HG03575 (cell line): ENCODE measurements around the gene SPAG7.

Experiments
- ATAC-seq: cut with Tn5 transposase; IDR thresholded peaks from one replicate; pipeline ENCODE4 v1.9.1; 2021; ENCODE audit not compliant: unreplicated experiment, insufficient number of reproducible peaks, low FRiP score; ENCODE audit errors: extremely low read depth

The SPAG7 gene, protein sequence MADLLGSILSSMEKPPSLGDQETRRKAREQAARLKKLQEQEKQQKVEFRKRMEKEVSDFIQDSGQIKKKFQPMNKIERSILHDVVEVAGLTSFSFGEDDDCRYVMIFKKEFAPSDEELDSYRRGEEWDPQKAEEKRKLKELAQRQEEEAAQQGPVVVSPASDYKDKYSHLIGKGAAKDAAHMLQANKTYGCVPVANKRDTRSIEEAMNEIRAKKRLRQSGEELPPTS

DNA sequence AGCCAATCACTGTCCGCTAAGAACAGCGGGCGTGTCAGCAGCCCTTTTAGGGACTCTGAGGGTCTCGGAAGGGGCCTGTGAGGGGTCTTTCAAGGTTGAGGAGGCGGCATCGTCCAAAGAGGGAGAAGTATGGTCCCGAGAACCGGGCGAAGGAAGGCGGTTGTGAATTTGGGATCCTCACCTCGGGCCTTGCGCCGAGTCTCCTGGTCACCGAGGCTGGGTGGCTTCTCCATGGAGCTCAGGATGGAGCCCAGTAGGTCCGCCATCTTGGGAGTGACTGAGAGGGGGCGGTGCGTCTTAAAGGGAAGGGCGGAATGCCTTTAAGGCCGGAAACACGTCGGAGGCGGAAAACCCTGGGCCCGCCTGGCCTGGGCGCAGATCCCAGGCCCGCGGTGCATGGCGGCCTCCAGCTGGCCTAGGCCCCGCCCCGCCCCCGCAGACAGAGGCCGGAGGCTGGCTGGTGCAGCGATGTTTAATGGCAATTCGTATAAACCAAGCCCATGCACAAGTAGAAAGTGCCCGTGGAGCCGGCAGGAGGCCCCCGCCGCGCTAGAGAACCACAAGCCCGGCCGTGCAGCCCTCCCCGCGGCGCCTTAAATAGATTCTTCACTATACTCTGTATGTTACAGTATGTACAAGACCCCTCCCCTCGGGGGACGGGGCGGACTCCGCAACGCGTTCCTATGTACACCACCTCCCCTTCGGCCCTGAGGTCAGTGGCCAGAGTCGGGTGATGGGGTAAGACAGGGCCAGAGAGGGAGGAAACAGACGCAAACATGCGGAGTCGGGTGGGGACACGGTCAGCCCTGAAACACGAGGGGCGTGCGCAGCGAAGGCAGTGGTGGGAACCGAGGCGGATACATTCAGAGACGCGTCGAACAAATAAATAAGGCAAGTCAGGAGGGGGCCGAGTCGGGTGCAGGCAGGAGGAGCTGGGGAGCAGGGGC lies at the start of gene SPAG7:
Gene SPAG7 (minus strand): TSS at position 279 of the 947 bp plus-strand sequence. CDS start 13 bp downstream, at position 266.
- ATAC-seq: peak; percentile 30

DNA sequence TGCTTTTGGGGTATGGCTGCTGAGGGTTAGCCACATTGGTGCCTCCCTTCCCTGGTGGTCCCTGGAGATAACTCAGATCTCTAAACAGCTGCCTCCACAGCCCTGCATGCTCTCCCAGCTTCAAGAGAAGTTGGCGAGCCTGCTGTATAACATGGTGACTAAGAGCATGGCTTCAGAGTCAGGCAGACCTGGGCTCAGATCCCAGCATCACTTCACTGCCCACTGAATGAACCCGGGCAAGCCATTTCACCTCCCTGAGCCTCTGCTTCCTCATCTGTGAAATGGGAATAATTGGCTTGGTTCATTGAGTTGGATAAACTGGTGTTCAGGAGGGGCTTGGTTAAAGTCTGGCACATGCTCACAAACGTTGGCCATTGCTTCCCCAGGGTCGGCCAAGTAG lies 46.7 kb upstream of the SPAG7 start:
- ATAC-seq: no peak

DNA sequence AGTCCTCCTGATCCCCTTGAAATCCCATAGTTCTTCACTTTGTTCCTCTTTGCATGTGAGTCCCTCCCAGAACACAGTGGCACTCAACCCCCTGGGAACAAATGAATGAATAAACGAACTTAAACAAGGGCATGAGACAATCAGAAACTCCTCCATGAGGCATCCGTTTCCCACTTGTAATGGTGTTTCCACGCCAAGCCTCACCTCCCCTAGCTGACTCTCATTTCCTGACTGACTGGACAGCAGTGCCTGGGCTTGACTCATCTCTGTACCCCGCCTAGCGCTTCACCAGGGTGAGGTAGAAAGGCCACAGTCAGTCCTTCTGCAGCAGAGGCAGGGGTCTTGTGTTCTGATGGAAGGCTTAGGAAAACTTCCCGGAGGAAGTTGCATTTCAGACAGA lies 44.3 kb upstream of the SPAG7 start:
- no peak for ATAC-seq

DNA sequence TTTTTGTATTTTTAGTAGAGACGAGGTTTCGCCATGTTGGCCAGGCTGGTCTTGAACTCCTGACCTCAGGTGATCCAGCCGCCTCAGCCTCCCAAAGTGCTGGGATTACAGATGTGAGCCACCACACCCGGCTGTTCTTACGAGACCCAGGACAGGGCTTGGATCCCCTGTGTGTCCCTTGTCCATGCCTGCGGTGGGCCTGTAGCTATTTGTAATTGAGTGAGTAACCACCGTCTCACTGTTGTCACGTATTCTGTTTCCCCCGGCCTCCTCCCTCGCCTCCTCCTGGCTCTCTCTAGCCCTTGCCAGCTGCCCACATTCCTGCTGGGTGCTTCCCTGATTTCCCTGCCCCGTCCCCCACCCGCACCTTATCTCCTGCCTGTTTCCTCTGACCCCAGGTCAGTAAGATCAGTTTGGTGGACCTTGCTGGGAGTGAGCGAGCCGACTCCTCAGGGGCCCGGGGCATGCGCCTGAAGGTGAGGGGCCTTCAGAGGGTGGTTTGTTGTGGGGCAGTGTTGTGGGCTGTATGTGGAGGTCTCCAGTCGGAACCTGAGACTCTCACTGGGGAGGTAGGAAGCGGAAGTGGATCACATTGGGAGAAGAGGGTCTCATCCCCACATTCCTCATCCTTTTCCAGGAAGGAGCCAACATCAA lies 35.7 kb upstream of the SPAG7 start:
- no peak for ATAC-seq

DNA sequence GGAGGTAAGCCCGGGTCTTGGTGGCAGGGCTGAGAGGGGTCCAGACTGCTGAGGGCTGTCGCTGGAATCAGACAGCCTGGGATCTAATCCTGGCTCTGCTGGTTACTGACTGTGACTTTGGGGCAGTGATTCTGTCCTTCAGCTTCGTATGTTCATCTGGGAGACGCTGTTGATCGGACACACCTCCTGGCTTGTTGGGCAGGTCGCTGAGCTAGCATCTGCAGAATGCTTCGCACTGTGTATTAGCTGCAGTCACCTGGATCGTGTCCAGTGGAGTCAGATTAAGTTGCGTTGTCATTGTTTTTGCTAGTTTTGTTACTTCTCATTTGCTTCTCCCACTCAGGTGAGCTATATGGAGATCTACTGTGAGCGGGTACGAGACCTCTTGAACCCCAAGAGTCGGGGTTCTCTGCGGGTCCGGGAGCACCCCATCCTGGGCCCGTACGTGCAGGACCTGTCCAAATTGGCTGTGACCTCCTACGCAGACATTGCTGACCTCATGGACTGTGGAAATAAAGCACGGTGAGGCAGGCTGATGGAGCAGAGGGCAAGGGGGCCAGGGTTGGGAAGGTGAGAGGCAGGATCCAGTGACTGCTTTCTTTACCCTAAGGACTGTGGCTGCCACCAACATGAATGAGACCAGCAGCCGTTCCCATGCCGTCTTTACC lies 34.6 kb upstream of the SPAG7 start:
- ATAC-seq: no peak

DNA sequence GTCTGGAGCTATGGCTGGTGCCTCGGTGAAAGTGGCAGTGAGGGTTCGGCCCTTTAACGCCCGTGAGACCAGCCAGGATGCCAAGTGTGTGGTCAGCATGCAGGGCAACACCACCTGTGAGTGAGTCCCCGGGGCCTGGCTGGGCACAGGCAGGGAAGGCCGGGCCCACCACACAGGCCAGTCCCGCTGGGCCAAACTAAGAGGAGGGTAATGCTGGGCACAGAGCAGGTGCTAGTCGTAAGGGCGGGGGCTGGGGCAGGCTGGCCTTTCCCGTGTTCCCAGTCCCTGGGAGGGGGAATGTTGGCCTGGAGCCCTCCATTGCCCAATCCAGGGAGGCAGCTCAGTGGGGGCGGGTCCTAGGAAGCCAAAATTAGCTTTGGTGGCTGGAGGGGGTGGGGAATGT lies 32.6 kb upstream of the SPAG7 start:
- ATAC-seq: no peak

DNA sequence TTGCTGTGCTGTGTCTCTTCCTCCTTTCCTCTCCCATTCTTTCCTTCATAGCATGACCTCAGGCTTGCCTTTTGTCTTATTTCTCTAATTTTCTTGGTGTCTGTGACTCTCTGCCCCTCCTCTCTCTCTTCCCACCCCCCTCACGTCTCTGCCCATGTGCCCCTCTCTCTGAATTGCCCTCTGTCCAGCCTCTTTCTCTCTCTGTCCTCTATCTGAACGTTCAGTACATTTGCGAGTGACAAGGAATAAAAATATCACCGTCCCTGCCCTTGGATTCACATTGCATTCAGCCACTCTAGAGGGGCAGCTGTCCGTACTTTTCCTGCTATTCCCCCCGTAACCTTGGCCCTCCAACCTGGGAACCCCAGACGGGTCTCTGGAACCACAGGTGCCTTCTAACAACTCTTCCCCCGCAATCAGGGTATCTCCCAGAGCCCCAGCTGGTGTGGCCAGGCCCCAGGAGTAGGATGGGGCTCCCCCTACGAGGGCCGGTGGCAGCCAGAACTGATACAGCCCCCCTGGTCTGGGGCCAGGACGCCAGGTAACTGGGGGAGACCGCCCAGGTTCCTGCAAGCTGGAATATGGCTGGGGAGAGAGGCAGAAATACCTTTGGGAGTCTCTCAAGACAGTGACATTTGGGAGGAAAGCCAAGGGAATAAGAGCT lies 31.9 kb upstream of the SPAG7 start:
- no peak for ATAC-seq

DNA sequence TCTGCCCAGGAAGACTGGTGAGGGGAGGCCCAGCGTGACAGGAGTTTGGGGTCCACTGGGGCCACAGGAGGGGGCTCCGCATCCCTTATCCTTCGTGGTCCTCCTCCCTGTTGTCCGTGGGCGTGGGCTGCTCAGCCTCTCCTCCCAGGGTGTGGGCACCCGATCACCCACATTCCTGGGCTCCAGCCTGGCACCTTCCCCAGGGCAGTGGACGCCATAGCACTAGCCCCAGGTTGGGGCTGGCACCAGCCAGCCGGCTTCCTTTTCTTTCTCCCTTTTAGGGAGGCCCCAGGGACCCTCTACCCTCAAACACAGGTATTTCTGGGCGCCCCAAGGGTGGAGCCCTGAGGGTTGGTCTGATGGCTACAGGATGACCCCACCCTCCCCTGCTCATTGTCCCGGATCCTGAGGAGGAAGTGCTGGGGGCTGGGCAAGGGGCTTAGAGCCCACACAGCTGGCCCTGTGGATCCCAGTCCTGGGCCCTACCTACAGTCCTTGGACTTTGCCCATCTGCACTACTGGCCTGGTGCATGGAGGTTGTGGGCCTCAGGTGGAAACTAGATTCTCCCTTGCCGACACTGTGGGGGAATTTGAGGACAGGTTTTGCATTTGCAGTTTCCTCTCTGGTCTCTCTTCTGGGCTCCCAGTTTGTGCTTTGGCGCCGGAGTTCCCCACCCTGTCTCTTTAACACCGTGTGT lies 31.3 kb upstream of the SPAG7 start:
- no peak for ATAC-seq

DNA sequence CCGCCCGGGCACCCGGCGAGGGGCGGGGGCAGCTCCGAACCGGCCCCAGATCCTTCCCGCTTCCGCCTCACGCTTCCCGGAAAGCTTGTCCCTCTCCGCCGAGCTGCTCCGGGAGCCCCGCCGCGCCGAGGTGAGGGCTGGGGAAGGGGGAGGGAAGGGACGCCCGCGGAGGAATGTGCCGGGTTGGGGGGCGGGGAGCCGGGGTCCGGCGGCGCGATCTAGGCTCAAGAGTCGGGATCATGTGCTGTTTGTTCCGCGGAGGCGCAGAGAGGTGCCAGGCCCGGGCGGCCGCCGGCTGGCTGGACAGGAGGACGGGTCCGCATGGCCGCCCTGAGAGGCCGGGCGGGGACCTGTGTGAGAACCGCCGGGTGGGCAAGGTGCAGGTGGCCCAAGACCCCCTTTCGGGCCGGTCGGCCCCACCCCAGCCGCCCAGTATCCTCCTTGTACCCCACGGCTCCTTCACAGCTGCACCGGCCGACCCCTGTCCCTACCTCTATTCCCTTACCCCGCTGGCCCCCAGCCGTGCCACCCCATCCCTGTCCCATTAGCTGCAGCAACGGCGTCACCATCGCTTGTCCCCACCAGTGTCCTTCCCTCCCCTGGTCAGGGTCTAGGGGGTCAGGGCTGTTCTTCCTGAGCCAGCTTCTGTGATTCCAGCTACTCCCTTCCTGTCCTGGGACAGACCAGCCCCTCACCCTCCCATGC lies 30.6 kb upstream of the SPAG7 start:
- no peak for ATAC-seq

DNA sequence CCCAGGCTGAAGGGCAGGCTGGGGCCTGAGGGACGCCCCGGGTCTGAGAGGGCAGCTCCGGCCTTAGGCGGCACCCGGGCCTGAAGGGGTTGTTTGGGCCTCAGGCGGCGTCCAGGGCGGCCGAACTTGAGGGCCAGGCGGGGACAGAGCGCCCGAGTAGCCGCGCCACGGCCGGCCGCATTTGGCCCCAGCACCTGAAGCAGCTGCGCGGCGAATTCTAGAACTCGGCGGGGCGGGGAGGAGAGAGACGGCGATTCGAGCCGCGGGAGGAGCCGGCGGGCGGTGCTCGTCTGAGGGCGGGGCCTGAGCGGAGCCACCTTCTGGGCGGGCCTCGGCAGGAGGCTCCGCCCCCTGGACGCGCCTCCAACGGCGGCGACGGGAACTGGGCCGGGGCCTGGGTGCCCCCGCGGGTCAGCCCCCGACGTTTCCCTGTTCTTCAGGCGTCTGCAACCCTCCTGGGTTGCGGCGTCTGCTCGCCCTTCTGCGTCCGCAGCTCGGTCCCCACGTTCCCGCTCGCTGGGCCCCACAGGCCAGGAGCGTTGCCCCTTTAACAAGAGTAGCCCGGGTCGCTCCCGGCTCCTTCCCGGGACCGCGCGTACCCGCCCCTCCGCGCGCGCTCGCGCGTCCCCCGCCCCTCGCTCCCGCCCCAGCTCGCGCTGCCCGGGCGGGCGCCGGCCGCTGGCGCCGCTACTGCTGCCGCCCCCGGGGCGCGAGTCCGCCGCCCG lies 29.8 kb upstream of the SPAG7 start, which contains the start of the genes INCA1 and KIF1C:
Gene INCA1 (minus strand): TSS at position 221 of the 725 bp plus-strand sequence. CDS start 3,085 bp downstream, outside the sequence.
Gene KIF1C (plus strand): TSS at position 649 of the 725 bp plus-strand sequence. CDS start 2,297 bp downstream, outside the sequence.
- ATAC-seq: no peak

DNA sequence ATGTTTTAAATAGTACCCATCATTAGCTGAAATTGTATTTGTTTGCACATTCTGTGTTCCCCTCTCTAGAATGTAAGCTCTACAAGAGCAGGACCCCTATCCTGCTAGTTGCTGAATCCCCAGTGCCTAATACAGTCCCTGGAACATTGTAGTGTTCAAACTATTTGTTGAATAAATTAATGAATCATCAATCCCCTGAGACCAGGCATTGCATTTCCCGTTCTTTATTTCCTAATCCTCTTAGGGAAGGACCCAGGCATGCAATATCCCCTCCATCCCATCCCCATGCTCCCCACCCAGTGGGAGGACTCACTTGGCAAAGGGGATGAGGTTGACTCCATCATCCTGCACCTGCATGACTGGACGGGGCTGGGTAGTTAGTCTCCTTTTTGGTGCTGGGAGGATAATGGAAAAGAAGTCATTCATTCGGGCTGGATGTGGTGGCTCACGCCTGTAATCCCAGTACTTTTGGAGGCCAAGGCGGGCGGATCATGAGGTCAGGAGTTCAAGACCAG lies 26.5 kb upstream of the SPAG7 start:
- ATAC-seq: no peak

DNA sequence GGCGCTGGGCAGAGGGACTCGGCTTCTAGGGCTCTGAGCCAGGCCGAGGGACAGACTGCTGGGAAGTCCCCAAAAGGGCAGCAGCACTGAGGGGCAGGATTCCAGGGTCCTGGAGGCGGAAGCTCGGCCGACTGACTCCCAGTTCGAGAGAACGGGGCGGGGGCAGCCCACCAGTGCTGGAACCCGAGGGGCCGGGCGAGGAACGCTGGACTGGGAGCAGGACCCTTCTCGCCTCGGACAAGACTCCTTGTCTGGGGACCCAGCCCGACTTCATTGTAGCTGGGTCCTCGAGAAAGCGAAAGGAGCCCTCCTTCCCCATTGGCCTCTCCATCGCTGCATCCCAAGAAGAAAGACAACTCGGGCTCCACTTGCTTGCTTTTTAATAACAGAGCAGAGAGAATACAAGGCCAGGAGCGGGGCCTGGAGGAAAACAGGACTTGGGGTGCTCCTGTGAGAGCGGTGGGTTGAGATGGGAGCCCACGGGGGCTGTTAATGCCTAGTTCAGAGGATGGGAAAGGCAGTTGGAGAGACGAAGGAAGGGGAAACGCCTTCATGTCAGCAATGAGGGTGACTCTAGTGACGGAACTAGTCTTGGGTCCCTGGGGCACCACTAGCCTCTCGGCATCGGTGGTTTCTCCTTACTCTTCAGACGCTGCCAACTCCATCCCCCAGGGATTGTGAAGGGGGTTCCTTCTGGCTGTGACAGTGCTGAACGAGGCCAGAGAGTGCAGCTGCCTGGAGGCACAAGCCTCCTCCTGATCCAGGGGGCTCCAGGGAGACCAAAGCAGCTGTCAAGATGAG lies 20.4 kb upstream of the SPAG7 start:
- ATAC-seq: no peak

DNA sequence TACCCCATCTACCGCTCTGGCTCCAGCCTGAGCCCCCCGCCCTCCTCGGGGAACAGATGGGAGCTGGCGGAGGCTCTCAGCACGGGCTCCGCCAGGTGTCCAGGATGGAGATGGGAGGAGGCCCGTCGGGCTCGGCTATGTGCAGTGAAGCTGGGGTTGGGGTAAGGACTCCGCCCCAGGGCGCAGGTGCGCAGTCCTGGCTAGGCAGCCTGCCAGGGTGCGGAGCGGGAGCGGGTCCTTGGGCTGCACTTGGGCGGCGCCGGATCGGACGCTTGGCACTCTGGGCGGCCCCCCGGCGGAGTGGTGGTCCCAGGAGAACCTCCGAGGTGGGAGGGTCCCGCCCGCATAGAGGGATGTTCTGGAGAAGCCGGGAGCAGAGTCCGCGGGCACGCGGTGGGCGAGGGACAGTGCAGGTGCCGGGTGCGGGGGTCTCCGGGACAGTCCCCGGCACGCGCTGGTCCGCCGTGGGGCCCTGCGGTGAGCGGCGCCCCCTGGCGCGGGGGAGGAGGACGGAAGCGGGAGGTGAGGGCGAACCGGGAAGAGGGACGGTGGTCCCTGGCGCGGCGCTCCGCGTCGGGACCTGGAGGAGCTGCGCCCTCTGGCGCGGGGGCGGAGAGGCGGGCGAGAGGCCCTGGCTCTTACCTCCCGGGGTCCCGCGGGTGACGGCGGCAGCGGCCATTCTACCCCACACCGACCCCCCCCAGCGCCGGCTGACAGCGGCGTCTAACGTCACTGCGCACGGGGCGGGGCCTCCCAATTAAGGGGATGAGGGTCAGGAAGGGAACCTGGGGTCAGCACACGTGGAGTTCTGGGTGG lies 19.5 kb upstream of the SPAG7 start, which contains the start of gene CAMTA2:
Gene CAMTA2 (minus strand): TSS at position 725 of the 816 bp plus-strand sequence. CDS start 1,453 bp downstream, outside the sequence.
- ATAC-seq: no peak

DNA sequence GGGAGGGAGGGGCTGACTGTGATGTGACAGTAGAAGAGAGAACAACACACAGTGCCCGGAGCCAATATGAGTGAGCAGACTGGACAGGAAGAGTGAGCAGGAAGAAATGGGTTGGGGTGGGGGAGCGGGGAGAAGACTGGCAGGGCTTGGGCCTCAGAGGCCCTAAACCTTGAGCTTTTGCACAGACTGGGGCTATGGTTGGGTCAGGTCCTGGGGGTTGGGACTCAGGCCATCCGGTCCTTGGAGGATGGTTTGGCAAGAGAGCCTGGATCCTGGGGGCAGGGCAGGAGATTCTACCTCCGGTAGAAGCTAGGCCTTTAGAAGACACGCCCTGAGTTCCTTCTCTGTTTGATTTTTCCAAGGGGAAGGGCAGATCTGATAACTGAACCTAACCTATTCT lies 18.8 kb upstream of the SPAG7 start:
- ATAC-seq: no peak

DNA sequence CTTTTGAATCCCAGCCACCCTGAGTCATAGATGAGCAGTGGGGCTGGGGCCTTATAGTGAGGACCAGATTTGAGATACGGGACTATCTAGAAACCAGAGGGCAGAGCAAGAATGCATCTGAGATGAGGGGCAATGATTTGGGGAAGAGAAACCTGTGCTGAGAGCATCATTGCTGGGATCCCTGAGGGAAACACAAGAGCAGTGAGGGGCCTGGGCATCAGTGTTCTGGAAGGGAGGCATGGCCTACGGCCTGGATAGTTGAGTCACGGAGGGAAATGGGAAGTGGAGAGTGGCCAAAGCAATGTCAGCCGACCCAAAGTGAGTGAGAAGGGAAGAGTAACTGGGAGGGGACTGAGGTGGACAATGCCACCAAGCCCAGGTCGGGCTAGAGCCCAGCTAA lies 14.7 kb upstream of the SPAG7 start:
- ATAC-seq: no peak
